ENCODE results near the gene SAFB. TPM values are rescaled to one million over a fixed set of nuclear protein-coding genes. Genes with fewer than 3 reads are reported as not detected.

SAFB gene
- total RNA-seq, 2 experiments from 2014 or later = 68.9 to 177 TPM

- no peaks in the 10 kb centered on the region for H4K20me1 ChIP-seq (ENCODE audit: insufficient read depth, low read length)
- H3K4me1 ChIP-seq (ENCODE audit: insufficient read depth, low read length, poor library complexity, severe bottlenecking) = peaks cover 15% of the 10 kb centered on the region
- H3K79me2 ChIP-seq (ENCODE audit: insufficient read depth, low read depth, low read length) = no peaks in the 10 kb centered on the region; the same call in 1 of the 2 replicates
- BruUV-seq (replicated peaks) = no TSS peak
- no peak for TF ChIP-seq EZH2phosphoT487 (IDR thresholded peaks at IDR 0.05; ENCODE audit: borderline replicate concordance, low read depth, low read length)
- no peak for TF ChIP-seq CTCF (conservative IDR thresholded peaks at IDR 0.05; ENCODE audit: low read length)
- no peaks in the 10 kb centered on the region for H3K9me3 ChIP-seq (ENCODE audit: low read length)
- H3K27ac ChIP-seq (ENCODE audit: low read depth, low read length, poor library complexity, severe bottlenecking) = no peak overlapping the region
- H3K36me3 ChIP-seq (ENCODE audit: insufficient read depth, low read length) = no peaks in the 10 kb centered on the region
- intact Hi-C loops (cut with micrococcal nuclease; ENCODE audit: unreplicated experiment) = no loop called here
- DNase-seq (ENCODE audit: low spot score) = no peak
- H3K4me3 ChIP-seq (ENCODE audit: low read depth, low read length, poor library complexity, severe bottlenecking) = no peak overlapping the region
- H2AFZ ChIP-seq (ENCODE audit: low read length) = no peak overlapping the region
- H3K9me2 ChIP-seq (ENCODE audit: insufficient read depth, low read length) = no peaks in the 10 kb centered on the region
- POLR2A ChIA-PET = no interaction called here
- no peak overlapping the region for H3K4me2 ChIP-seq (ENCODE audit: low read length)
- CTCF ChIA-PET (ENCODE audit: unreplicated experiment) = no interaction called here
Observed at GRCh38 chr19:5684694-5685430, 62.0 kb downstream of the SAFB start.

GRCh38 chr19:5686326-5686646, 63.4 kb downstream of the SAFB start:
- no peak for TF ChIP-seq CTCF (conservative IDR thresholded peaks at IDR 0.05; ENCODE audit: low read length)
- no peak for TF ChIP-seq EZH2phosphoT487 (IDR thresholded peaks at IDR 0.05; ENCODE audit: borderline replicate concordance, low read depth, low read length)
- intact Hi-C loops (cut with micrococcal nuclease; ENCODE audit: unreplicated experiment) = loop anchor here (2.0 kb wide), 1 partner anchor 219 kb away; the partner anchor contains the start of gene VMAC
- Histone ChIP-seq H3K4me1 (ENCODE audit: insufficient read depth, low read length, poor library complexity, severe bottlenecking) (peaks cover 11% of the 10 kb centered on the region), H4K20me1 (ENCODE audit: insufficient read depth, low read length) (0 out of 2 replicates have a peak, but pooled peaks cover 6% of the 10 kb centered on the region), H2AFZ (ENCODE audit: low read length) (peak overlapping the region; percentile 54; the same call in 1 of the 2 replicates), H3K9me3 (ENCODE audit: low read length) (no peaks in the 10 kb centered on the region), H3K4me3 (ENCODE audit: low read depth, low read length, poor library complexity, severe bottlenecking) (peak overlapping the region; percentile 67), H3K79me2 (ENCODE audit: insufficient read depth, low read depth, low read length) (peaks cover 12% of the 10 kb centered on the region), H3K36me3 (ENCODE audit: insufficient read depth, low read length) (peaks cover 11% of the 10 kb centered on the region), H3K4me2 (ENCODE audit: low read length) (peak overlapping the region; percentile 67), H3K9me2 (ENCODE audit: insufficient read depth, low read length) (no peaks in the 10 kb centered on the region), H3K27ac (ENCODE audit: low read depth, low read length, poor library complexity, severe bottlenecking) (peak overlapping the region; percentile 52)
- CTCF ChIA-PET (ENCODE audit: unreplicated experiment) = interaction anchor here (1.1 kb wide), 1 partner anchor 33 kb away, joined by 3 read pairs; no protein-coding TSS in a partner anchor
- POLR2A ChIA-PET = interaction anchor here (2.0 kb wide), 1 partner anchor 32 kb away, joined by 8 read pairs; the partner anchor contains the start of gene LONP1
- no peak for DNase-seq (ENCODE audit: low spot score)
- no TSS peak for BruUV-seq (replicated peaks)

Measured in OCI-LY7 (cell line).